ENCODE data around the gene ZNF479.
"Not testable (repeated sequence)": the region's sequence is repeated elsewhere in the genome, so short reads cannot be mapped to it uniquely, and the experiment has no call there.

Gene ZNF479

GRCh38 chr7:57132336-57132735 lies at the start of gene ZNF479:
TSS of gene ZNF479 (minus strand) at chr7:57132436. CDS start at chr7:57132324, 112 bp downstream.
- H3K4me3 ChIP-seq (ENCODE audit: low read depth, low read length) = not testable (repeated sequence)

GRCh38 chr7:57182031-57182430 lies 49.8 kb upstream of the ZNF479 start:
- no peak for TF ChIP-seq CTCF (IDR thresholded peaks at IDR 0.05; ENCODE audit: low read depth, low read length)
- no peak overlapping the region for H3K4me3 ChIP-seq (ENCODE audit: low read depth, low read length)

GRCh38 chr7:57181281-57181680 lies 49.0 kb upstream of the ZNF479 start:
- H3K4me3 ChIP-seq (ENCODE audit: low read depth, low read length) = no peak overlapping the region
- TF ChIP-seq CTCF (IDR thresholded peaks at IDR 0.05; ENCODE audit: low read depth, low read length) = no peak

GRCh38 chr7:57179776-57180415 lies 47.7 kb upstream of the ZNF479 start:
- no peak overlapping the region for H3K4me3 ChIP-seq (ENCODE audit: low read depth, low read length)
- TF ChIP-seq CTCF (IDR thresholded peaks at IDR 0.05; ENCODE audit: low read depth, low read length) = no peak

- no peak for TF ChIP-seq CTCF (IDR thresholded peaks at IDR 0.05; ENCODE audit: low read depth, low read length)
- no peak overlapping the region for H3K4me3 ChIP-seq (ENCODE audit: low read depth, low read length)
These were observed 46.5 kb upstream of the ZNF479 start for GRCh38 chr7:57178768-57179139.

GRCh38 chr7:57177856-57178767 lies 45.9 kb upstream of the ZNF479 start:
- TF ChIP-seq CTCF (IDR thresholded peaks at IDR 0.05; ENCODE audit: low read depth, low read length) = no peak
- H3K4me3 ChIP-seq (ENCODE audit: low read depth, low read length) = no peak overlapping the region

- H3K4me3 ChIP-seq (ENCODE audit: low read depth, low read length) = no peak overlapping the region
- TF ChIP-seq CTCF (IDR thresholded peaks at IDR 0.05; ENCODE audit: low read depth, low read length) = no peak
These were observed 44.8 kb upstream of the ZNF479 start for GRCh38 chr7:57176928-57177635.

All from WI38 (cell line).